GM12892 (cell line): Measurements from ENCODE around the gene PCDHGC4.

Source experiments
- POLR2A ChIP-seq: IDR thresholded peaks from 2 replicates; pipeline ENCODE4 v1.6.1; 2011; ENCODE audit warnings: low read depth, low read length, control low read depth
- POLR2AphosphoS5 ChIP-seq: IDR thresholded peaks from 2 replicates; pipeline ENCODE4 v1.6.1; 2011; ENCODE audit warnings: low read depth, low read length, control low read depth

DNA sequence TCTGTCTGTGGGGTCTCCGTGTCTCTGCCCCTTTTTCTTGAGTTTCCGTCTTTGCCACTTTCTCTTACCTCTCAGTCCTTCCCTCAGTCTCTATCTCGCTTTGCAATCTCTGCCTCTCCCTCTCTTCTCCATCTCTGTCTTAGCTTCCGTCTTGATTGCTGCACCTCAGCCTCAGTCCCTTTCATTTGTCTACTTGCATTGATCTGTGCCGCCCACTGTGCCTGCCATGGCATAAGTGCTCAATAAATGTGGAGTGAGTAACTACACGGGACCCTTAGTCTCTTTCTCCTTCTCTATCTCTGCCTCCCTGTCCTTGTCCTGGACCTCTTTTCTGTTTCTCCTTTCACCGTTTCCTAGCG, 10.6 kb downstream of the PCDHGC4 start:
- TF ChIP-seq POLR2AphosphoS5 = no peak
- no peak for TF ChIP-seq POLR2A
